DND-41 (cell line): ENCODE data around the gene PYGO1.

ENCODE experiments used
- EZH2 ChIP-seq: IDR thresholded peaks from 3 replicates; pipeline ENCODE4 v1.6.1; 2012; ENCODE audit warnings: borderline replicate concordance, low read depth, mild to moderate bottlenecking, moderate library complexity, low read length, inconsistent platforms; ENCODE audit not compliant: severe bottlenecking
- TF ChIP-seq, protein P1 (sequence below): IDR thresholded peaks from 2 replicates; pipeline ENCODE4 v1.5.1; 2012; ENCODE audit warnings: borderline replicate concordance, low read length, moderate library complexity, mild to moderate bottlenecking; ENCODE audit not compliant: poor library complexity, severe bottlenecking; ENCODE audit errors: extremely low read depth

DNA sequence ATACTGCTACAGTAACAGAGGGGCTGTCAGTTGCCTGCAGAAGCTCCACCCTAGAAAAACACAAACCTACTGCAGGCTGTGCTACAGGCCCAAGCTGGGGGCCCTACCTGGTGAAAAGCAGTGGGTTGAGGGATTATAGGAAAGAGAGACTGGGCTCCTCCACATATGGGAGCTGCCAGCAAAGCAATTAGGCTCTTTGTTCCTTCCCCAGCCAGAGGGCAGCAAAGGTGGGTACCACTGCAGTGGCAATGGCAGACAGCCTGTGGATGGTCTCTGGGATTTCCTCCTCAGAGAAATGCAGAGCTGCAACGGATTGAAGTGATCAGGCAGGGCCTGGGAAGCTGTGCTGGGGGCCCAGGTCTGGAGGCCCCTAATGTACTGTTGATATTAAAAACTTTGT, 61.0 kb downstream of the PYGO1 start:
- TF ChIP-seq, protein P1, sequence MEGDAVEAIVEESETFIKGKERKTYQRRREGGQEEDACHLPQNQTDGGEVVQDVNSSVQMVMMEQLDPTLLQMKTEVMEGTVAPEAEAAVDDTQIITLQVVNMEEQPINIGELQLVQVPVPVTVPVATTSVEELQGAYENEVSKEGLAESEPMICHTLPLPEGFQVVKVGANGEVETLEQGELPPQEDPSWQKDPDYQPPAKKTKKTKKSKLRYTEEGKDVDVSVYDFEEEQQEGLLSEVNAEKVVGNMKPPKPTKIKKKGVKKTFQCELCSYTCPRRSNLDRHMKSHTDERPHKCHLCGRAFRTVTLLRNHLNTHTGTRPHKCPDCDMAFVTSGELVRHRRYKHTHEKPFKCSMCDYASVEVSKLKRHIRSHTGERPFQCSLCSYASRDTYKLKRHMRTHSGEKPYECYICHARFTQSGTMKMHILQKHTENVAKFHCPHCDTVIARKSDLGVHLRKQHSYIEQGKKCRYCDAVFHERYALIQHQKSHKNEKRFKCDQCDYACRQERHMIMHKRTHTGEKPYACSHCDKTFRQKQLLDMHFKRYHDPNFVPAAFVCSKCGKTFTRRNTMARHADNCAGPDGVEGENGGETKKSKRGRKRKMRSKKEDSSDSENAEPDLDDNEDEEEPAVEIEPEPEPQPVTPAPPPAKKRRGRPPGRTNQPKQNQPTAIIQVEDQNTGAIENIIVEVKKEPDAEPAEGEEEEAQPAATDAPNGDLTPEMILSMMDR, result no peak
- no peak for TF ChIP-seq EZH2
